HEK293T (cell line): Measurements from ENCODE around the gene HMG20B.

Source experiments
- CTCF ChIA-PET: fragments of 350-600 bp; formaldehyde crosslinking; extraction: SDS; loops from one replicate; lab custom pipeline; 2021; ENCODE audit warnings: antibody characterized with exemption, inconsistent platforms; lab: Yijun Ruan, JAX
- POLR2A ChIA-PET: fragments of 350-600 bp; formaldehyde crosslinking; extraction: SDS; loops from one replicate; lab custom pipeline; 2020; ENCODE audit warnings: antibody characterized with exemption, inconsistent platforms; lab: Yijun Ruan, JAX
- DNase-seq: peaks from one replicate; pipeline ENCODE4 v3.0.0; 2012; ENCODE audit warnings: mixed read lengths; ENCODE audit errors: extremely low spot score
- ARNT ChIP-seq: fragments of 450-650 bp; IDR thresholded peaks from 2 replicates; pipeline ENCODE4 v1.6.1; 2017; ENCODE audit warnings: mild to moderate bottlenecking
- BHLHE40 ChIP-seq: fragments of 450-650 bp; IDR thresholded peaks from 2 replicates; pipeline ENCODE4 v1.6.1; 2016; ENCODE audit warnings: mild to moderate bottlenecking, moderate library complexity, borderline replicate concordance
- CTBP1 ChIP-seq: fragments of 450-650 bp; IDR thresholded peaks from 2 replicates; pipeline ENCODE4 v1.6.1; 2016; ENCODE audit warnings: borderline replicate concordance
- ELF4 ChIP-seq: fragments of 450-650 bp; IDR thresholded peaks from 2 replicates; pipeline ENCODE4 v1.6.1; 2017; ENCODE audit warnings: antibody characterized with exemption
- FOXA1 ChIP-seq: fragments of 450-650 bp; IDR thresholded peaks from 2 replicates; pipeline ENCODE4 v1.6.1; 2016; ENCODE audit warnings: mild to moderate bottlenecking
- FOXK2 ChIP-seq: fragments of 450-650 bp; IDR thresholded peaks from 2 replicates; pipeline ENCODE4 v1.6.1; 2016; ENCODE audit warnings: mild to moderate bottlenecking
- FOXM1 ChIP-seq: fragments of 450-650 bp; IDR thresholded peaks from 2 replicates; pipeline ENCODE4 v1.6.1; 2017; ENCODE audit warnings: mild to moderate bottlenecking, borderline replicate concordance
- HDGF ChIP-seq: fragments of 450-650 bp; IDR thresholded peaks from 2 replicates; pipeline ENCODE4 v1.6.1; 2017; ENCODE audit warnings: antibody characterized with exemption, borderline replicate concordance
- L3MBTL2 ChIP-seq: fragments of 450-650 bp; conservative IDR thresholded peaks from 2 replicates; pipeline ENCODE4 v1.6.1; 2016; ENCODE audit warnings: mild to moderate bottlenecking
- LEF1 ChIP-seq: fragments of 450-650 bp; IDR thresholded peaks from 2 replicates; pipeline ENCODE4 v1.6.1; 2017; ENCODE audit warnings: mild to moderate bottlenecking, borderline replicate concordance
- NFRKB ChIP-seq: fragments of 450-650 bp; IDR thresholded peaks from 2 replicates; pipeline ENCODE4 v1.6.1; 2016; ENCODE audit warnings: mild to moderate bottlenecking, moderate library complexity
- SP1 ChIP-seq: fragments of 450-650 bp; IDR thresholded peaks from 2 replicates; pipeline ENCODE4 v1.6.1; 2017
- SUZ12 ChIP-seq: fragments of 450-650 bp; IDR thresholded peaks from 2 replicates; pipeline ENCODE4 v1.6.1; 2016; ENCODE audit warnings: mild to moderate bottlenecking
- TARDBP ChIP-seq: fragments of 450-650 bp; IDR thresholded peaks from 2 replicates; pipeline ENCODE4 v1.6.1; 2016
- TF ChIP-seq, protein P1 (sequence below): fragments of 450-650 bp; IDR thresholded peaks from 2 replicates; pipeline ENCODE4 v1.6.1; 2016

HMG20B gene

DNA sequence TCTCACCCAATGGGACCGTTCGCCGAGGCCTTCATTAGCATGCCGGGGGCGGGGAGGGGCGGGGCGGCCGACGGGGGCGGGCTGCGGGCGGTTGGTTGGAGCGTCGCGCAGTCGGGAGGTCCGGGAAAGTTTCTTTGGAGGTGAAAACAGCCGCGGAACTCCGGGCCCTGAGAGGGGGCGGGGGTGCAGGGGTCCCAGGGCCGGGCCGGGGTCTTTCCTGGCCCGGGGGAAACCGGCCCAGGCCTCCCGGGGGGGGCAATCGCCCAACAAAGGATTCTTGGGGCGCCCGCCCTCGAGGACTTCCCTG is at the start of gene HMG20B:
Gene HMG20B, plus strand, starts transcription at position 90 of the 307 bp plus-strand sequence. CDS start 366 bp downstream, outside the sequence.
- POLR2A ChIA-PET, result no interaction called here
- CTCF ChIA-PET, result no interaction called here
- no peak for TF ChIP-seq NFRKB
- no peak for TF ChIP-seq FOXA1
- no peak for TF ChIP-seq L3MBTL2
- TF ChIP-seq SP1, result no peak
- no peak for TF ChIP-seq ELF4
- TF ChIP-seq BHLHE40, result no peak
- TF ChIP-seq, protein P1, sequence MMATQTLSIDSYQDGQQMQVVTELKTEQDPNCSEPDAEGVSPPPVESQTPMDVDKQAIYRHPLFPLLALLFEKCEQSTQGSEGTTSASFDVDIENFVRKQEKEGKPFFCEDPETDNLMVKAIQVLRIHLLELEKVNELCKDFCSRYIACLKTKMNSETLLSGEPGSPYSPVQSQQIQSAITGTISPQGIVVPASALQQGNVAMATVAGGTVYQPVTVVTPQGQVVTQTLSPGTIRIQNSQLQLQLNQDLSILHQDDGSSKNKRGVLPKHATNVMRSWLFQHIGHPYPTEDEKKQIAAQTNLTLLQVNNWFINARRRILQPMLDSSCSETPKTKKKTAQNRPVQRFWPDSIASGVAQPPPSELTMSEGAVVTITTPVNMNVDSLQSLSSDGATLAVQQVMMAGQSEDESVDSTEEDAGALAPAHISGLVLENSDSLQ, result no peak
- TF ChIP-seq SUZ12, result no peak
- DNase-seq, result no peak

DNA sequence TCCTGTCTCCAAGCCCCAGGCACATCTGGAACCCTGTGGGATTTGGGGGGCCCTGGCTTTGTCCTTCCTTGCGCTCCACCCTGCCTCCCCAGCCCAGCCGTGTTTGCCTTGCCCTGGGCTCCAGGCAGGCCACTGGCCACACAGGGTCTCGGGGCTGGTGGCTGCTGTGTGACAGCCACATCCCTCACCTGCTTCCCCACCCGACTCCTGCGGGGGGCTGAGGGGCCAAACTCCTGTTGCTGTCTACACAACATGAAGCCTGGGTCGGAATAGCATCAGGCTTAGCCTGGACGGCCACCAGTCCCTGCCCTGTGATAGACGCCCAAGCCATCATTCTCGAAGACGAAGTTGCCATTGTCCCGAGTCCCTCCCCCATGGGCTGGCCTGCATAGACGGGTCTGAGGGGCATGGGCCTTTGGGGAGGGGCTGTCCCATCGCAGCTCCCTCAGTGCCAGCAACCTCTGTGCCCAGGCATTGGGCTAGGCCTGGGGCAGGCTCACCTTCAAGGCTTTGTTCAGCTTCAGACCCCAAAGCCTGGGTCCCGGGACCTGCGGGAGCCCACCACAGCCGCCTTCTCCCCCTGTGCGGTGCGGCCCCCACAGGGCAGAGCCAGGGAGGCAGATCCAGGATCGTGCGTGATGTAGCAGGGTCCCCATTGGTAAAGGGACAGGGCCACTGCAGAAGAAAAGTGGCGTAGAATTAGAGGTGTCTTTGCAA is 49.2 kb upstream of the HMG20B start:
- no peak for DNase-seq
- TF ChIP-seq ARNT, result no peak
- CTCF ChIA-PET, result no interaction called here

DNA sequence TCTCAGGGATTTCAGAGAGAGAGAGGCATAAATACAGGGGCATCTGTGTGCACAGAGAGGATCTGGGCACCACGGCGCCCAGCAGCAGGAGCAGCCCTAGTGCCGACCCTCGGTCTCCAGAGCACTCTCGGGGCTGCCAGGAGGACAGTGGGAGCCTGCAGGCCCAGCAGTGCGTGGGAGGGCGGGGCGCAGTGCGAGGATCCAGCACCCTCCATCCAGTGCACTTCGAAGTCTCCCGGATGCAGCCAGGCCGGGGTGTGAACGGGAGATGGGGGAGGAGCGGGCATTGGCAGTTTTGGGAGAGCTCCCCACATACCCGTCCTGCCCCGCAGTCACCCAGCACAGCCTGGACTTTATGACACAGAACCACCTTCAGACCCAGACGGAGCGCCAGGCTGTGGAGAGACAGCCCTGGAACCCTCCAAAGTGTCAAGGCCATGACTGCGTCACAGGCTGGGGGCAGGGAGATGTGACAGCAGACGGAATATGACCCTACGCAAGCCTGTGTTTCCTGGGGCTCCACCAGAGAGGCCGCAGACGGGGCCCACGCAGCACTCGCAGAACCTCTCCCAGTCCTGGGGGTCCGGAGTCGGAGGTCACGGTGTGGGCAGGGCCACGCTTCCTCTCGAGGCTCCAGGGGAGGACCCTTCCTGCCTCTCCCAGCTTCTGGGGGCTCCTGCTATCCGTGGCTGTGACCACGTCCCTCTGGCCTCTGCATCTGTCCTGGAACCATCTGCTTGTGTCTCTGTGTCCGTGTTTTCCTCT is 48.5 kb upstream of the HMG20B start:
- ChIA-PET POLR2A (no interaction called here), CTCF (no interaction called here)
- TF ChIP-seq FOXK2 (no peak), CTBP1 (no peak), TARDBP (no peak), NFRKB (no peak), L3MBTL2 (no peak), ELF4 (no peak), LEF1 (no peak), BHLHE40 (no peak), SUZ12 (no peak), SP1 (no peak), ARNT (no peak)
- TF ChIP-seq, protein P1, result no peak
- DNase-seq, result no peak

More for the DNA sequence above, 49.2 kb upstream of the HMG20B start:
- POLR2A ChIA-PET, result no interaction called here

DNA sequence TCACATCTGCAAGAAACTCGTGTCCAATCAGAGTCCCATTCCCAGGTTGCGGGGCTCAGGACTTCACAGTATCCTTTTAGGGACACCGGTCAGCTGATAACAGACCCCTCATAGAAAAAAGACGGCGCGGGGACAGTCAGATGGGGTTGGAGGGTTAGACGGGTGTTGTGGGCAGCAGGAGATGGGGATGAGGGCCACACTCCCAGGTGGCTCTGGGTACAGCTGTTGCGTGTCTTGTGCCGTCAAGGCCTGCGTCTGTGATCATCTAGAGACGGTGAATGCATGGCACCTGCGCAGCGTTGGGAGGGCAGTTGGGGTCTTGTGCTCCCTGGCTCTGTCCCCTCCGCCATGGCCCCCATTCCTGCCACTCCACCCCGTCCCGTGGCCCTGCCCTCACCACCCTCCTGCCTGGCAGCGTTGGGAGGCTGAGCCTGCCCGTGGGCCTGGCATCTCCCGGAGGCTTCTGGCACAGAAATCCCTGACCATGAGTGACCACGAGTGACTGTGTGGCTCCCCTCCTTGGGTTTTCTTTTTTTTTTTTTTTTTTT is 47.8 kb upstream of the HMG20B start:
- ChIA-PET CTCF (no interaction called here), POLR2A (no interaction called here)
- no peak for TF ChIP-seq HDGF
- no peak for TF ChIP-seq ELF4
- no peak for TF ChIP-seq FOXM1
- no peak for TF ChIP-seq TARDBP
- TF ChIP-seq, protein P1, result no peak
- TF ChIP-seq SUZ12, result no peak
- no peak for TF ChIP-seq L3MBTL2
- no peak for TF ChIP-seq CTBP1
- no peak for TF ChIP-seq SP1
- TF ChIP-seq FOXK2, result no peak
- no peak for TF ChIP-seq ARNT
- no peak for DNase-seq

DNA sequence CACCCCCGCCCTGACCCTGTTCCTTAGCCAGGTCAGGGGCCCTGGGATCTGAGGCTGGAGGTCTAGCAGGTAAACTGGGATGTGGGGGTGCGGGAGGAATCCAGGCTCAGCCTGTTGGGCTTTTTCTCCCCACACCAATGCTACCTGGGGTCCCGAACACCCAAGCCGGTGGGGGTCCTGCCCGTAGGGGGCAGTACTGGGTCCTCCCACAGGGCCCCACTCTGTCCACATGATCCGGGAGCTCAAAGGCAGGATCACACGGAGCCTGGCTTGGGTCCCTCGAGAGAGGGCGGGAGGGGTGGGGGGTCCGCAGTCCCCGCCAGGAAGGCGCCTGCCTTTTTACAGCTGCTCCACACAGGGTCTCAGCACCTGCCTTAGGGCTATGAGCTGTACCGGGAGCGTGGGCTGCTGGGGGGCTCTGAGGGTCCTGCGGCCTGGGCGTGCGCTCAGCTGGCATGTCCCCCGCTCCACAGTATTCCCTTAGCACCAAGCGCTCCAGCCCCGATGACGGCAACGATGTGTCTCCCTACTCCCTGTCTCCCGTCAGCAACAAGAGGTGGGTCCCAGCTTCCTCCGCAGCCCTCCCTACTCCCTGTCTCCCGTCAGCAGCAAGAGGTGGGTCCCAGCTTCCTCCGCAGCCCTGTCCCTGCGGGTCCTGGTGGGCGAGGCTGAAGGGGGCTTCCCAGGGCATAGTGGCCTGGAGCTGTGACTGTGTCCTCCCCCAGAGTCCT is 46.1 kb upstream of the HMG20B start:
- CTCF ChIA-PET, result no interaction called here

DNA sequence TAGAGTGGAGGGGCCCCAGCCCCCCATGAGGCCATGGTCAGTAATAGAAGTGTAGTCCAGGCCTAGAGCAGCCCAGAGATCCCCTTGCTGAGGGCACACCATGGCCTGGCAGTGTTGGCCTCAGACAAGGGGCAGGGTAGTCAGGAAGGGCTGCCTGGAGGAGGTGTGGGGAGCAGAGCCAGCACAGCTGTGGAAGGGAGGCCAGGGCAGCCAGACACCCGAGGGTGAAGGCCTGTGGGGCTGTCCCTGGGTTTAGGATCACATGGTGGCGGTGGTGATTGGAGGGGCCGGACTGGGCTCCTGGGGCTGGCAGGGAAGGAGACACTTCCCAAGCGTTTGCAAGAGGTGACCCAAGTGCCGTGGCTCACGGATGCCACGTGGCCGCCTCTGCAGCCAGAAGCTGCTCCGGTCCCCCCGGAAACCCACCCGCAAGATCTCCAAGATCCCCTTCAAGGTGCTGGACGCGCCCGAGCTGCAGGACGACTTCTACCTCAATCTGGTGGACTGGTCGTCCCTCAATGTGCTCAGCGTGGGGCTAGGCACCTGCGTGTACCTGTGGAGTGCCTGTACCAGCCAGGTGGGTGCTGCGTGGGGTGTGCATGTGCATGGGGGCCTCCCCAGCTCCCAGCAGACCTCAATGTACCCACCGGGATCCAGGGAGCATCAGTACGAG is 45.4 kb upstream of the HMG20B start:
- no peak for TF ChIP-seq HDGF
- TF ChIP-seq NFRKB, result no peak
- DNase-seq, result no peak
- POLR2A ChIA-PET, result no interaction called here
- CTCF ChIA-PET, result no interaction called here

More for the DNA sequence above, 46.1 kb upstream of the HMG20B start:
- DNase-seq, result no peak
- TF ChIP-seq FOXA1 (no peak), SP1 (no peak), FOXK2 (no peak), CTBP1 (no peak), NFRKB (no peak), LEF1 (no peak), ELF4 (no peak), BHLHE40 (no peak)
- POLR2A ChIA-PET, result no interaction called here
